Prostate gland (tissue), 2 donors: ENCODE results near the gene GYPE. TPM values are rescaled to one million over a fixed set of nuclear protein-coding genes. Genes with fewer than 3 reads are reported as not detected.
"Not testable (repeated sequence)": the region's sequence is repeated elsewhere in the genome, so short reads cannot be mapped to it uniquely, and the experiment has no call there.

ENCODE experiments used
- DNase-seq: peaks from one replicate; pipeline ENCODE4 v3.0.0-alpha.2; 2019; ENCODE audit warnings: low spot score
- H3K27ac ChIP-seq, 2 donors: fragments of 200-600 bp; sonication (generic); 2 replicates each; pipeline ENCODE4 v1.5.1; 2017 to 2019
- H3K27me3 ChIP-seq: fragments of 200-600 bp; sonication (generic); replicated peaks from 2 replicates; pipeline ENCODE4 v1.5.1; 2019; ENCODE audit not compliant: insufficient read depth
- H3K36me3 ChIP-seq, 2 donors: fragments of 200-600 bp; sonication (generic); 1 replicate in 1 of 2; 2 replicates in 1 of 2; pipeline versions ENCODE4 v1.5.1 to v1.8.1; 2017 to 2019
- H3K4me1 ChIP-seq: fragments of 200-600 bp; sonication (generic); replicated peaks from 2 replicates; pipeline ENCODE4 v1.5.1; 2019
- H3K4me3 ChIP-seq, 2 donors: fragments of 200-600 bp; sonication (generic); 2 replicates each; pipeline ENCODE4 v1.5.1; 2017 to 2019
- H3K9me3 ChIP-seq: fragments of 200-600 bp; sonication (generic); 2 replicates; pipeline ENCODE4 v1.5.1; 2017
- POLR2A ChIP-seq: fragments of 450-650 bp; IDR thresholded peaks from one replicate; pipeline ENCODE4 v1.6.1; 2016; ENCODE audit warnings: antibody characterized with exemption, mild to moderate bottlenecking
- POLR2AphosphoS5 ChIP-seq: sonication (generic); formaldehyde crosslinking; IDR thresholded peaks from one replicate; pipeline ENCODE4 v1.6.1; 2017; ENCODE audit warnings: antibody characterized with exemption
- WGBS: methylation state at CpG from one replicate; pipeline ENCODE4 v1.1.5; 2018; 5-methylcytosine and 5-hydroxymethylcytosine counted together
- intact Hi-C: fragments of 100-400 bp; cut with DNase I; formaldehyde crosslinking; loops from one replicate; pipeline ENCODE4 v1.14.2; 2022
- total RNA-seq, 2 donors: library from RNA; depleted of rRNA; stranded (reverse); fragments of >200 nt; gene quantifications; one replicate each; pipeline ENCODE4 v1.1.0, GENCODE V29; 2016
- TF ChIP-seq, protein P1 (sequence below), 4 experiments: fragments of 200-600 bp in 2 of 4; fragments of 450-650 bp in 2 of 4; sonication (generic) in 2 of 4; IDR thresholded peaks; 1 replicate in 3 of 4; 2 replicates in 1 of 4; pipeline ENCODE4 v1.5.1; 2016 to 2019; ENCODE audit warnings: antibody characterized with exemption in 4 of 4, mild to moderate bottlenecking in 2 of 4, moderate library complexity in 2 of 4

GYPE gene
- total RNA-seq = under 1 TPM in 1 of 2 donors, not detected in 1; 0.46 TPM

GRCh38 chr4:143905440-143905839, at the start of gene GYPE:
Gene GYPE, minus strand, starts transcription at chr4:143905559. Its CDS starts 52 bp downstream, at chr4:143905507.
- intact Hi-C loops, DNase-seq, H3K9me3 ChIP-seq, H3K36me3 ChIP-seq, H3K27me3 ChIP-seq, H3K4me3 ChIP-seq, H3K4me1 ChIP-seq, H3K27ac ChIP-seq: not testable (repeated sequence)
- 86% methylated on average over 2 of the region's 2 CpGs for WGBS

DNA sequence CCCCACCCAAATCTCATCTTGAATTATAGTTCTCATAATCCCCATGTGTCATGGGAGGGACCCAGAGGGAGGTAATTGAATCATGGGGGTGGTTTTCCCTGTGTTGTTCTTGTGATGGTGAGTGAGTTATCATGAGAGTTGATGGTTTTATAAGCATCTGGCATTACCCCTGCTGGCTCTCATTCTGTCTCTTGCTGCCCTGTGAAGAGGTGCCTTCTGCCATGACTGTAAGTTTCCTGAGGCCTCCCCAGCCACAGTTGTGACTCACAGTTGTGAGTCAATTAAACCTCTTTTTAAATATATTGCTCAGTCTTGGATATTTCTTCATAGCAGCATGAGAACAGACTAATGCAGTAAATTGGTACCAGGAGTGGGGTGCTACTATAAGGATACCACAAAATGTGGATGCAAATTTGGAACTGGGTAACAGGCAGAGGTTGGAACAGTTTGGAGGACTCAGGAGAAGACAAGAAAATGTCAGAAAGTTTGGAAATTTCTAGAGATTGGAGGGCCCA, 46.2 kb upstream of the GYPE start:
- H3K4me3 ChIP-seq, DNase-seq, H3K27me3 ChIP-seq, intact Hi-C loops, H3K9me3 ChIP-seq, H3K4me1 ChIP-seq, H3K27ac ChIP-seq, H3K36me3 ChIP-seq: not testable (repeated sequence)

GRCh38 chr4:143950967-143951366, 45.6 kb upstream of the GYPE start:
- H3K27ac ChIP-seq, H3K36me3 ChIP-seq, H3K4me1 ChIP-seq, intact Hi-C loops, H3K4me3 ChIP-seq, H3K9me3 ChIP-seq, H3K27me3 ChIP-seq, DNase-seq: not testable (repeated sequence)
- 99% methylated on average over 4 of the region's 4 CpGs for WGBS

- DNase-seq, H3K9me3 ChIP-seq, H3K4me3 ChIP-seq, H3K27me3 ChIP-seq, H3K27ac ChIP-seq, intact Hi-C loops, H3K36me3 ChIP-seq, H3K4me1 ChIP-seq: not testable (repeated sequence)
- WGBS = 52% methylated on average over 1 of the region's 1 CpG
Observed at GRCh38 chr4:143950185-143950584, 44.8 kb upstream of the GYPE start.

DNA sequence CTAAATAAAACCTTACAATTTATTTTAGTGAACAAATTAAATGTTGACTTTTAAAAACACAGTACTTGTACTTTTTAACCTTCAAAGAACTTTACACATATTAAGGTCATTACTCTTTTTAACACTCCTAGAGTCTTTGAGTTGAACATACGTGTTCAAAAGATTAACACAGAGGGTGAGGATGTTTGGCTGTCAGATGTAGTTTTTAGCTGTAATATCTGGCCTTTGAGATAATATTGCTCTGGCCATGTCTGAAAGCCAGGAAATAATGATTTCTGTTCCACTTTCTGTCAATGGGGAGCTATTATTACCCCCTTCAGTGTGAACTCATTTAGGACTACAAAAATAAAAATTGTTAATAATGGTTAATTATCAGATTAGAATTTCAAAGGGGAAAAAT, 42.1 kb upstream of the GYPE start:
- H3K27ac ChIP-seq, DNase-seq, H3K4me3 ChIP-seq, H3K27me3 ChIP-seq, intact Hi-C loops, H3K4me1 ChIP-seq, H3K9me3 ChIP-seq, H3K36me3 ChIP-seq: not testable (repeated sequence)
- 52% methylated on average over 1 of the region's 1 CpG for WGBS

GRCh38 chr4:143940708-143941107, 35.3 kb upstream of the GYPE start:
- H3K9me3 ChIP-seq, DNase-seq, H3K4me1 ChIP-seq, H3K27ac ChIP-seq, H3K36me3 ChIP-seq, H3K4me3 ChIP-seq, H3K27me3 ChIP-seq, intact Hi-C loops: not testable (repeated sequence)
- 31% methylated on average over 2 of the region's 2 CpGs for WGBS

- intact Hi-C loops = no loop called here
- Histone ChIP-seq H3K36me3 (no peaks in the 10 kb centered on the region), H3K27ac (no peak overlapping the region), H3K4me1 (no peaks in the 10 kb centered on the region), H3K4me3 (no peak overlapping the region), H3K27me3 (no peaks in the 10 kb centered on the region), H3K9me3 (no peaks in the 10 kb centered on the region)
- WGBS = 98% methylated on average over 2 of the region's 2 CpGs
- DNase-seq = no peak
- TF ChIP-seq, protein P1, sequence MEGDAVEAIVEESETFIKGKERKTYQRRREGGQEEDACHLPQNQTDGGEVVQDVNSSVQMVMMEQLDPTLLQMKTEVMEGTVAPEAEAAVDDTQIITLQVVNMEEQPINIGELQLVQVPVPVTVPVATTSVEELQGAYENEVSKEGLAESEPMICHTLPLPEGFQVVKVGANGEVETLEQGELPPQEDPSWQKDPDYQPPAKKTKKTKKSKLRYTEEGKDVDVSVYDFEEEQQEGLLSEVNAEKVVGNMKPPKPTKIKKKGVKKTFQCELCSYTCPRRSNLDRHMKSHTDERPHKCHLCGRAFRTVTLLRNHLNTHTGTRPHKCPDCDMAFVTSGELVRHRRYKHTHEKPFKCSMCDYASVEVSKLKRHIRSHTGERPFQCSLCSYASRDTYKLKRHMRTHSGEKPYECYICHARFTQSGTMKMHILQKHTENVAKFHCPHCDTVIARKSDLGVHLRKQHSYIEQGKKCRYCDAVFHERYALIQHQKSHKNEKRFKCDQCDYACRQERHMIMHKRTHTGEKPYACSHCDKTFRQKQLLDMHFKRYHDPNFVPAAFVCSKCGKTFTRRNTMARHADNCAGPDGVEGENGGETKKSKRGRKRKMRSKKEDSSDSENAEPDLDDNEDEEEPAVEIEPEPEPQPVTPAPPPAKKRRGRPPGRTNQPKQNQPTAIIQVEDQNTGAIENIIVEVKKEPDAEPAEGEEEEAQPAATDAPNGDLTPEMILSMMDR (IDR thresholded peaks at IDR 0.05) = no peak
- TF ChIP-seq POLR2AphosphoS5 = no peak
- no peak for TF ChIP-seq POLR2A
Observed at GRCh38 chr4:143939528-143939927, 34.2 kb upstream of the GYPE start.

DNA sequence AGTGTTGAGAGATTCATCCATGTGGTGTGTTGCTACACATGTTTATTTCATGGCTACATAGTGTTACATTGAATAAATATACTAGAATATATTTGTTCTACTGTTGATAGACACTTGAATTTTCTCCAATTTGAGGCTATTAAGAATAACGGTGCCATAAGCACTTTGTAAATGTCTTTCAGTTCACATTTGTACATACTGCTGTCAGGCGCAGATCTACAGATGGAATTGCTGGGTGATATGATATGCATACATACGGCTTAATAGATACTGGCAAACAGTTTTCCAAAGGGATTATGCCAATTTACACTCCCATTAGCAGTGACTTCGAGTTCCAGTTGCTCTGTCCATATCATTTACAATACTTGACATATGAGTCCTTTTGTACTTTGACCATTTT, 33.5 kb upstream of the GYPE start:
- H3K36me3 ChIP-seq, H3K9me3 ChIP-seq, DNase-seq, H3K4me3 ChIP-seq, intact Hi-C loops, H3K27ac ChIP-seq, H3K27me3 ChIP-seq, H3K4me1 ChIP-seq: not testable (repeated sequence)
- 83% methylated on average over 4 of the region's 4 CpGs for WGBS

DNA sequence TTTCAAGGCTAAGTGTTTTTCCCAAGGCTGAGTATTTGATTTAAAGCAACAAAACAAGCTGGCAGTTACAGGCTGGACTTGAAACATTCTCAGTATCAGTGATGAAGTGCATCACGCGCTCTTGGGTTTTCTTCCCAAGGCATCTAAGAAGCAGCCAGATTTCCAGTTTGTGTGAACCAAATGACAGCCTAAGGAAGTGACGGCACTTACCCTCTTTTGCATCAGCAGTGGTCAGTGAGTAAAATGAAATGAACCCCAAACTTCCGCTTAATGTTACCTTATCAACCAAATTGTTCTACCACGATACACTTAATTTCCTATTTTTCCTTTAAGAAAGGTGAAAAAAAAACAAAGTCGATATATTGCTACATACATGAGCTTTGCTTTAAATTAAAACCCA, 15.8 kb upstream of the GYPE start:
- Histone ChIP-seq H3K36me3 (no peaks in the 10 kb centered on the region), H3K27me3 (no peaks in the 10 kb centered on the region), H3K4me1 (no peaks in the 10 kb centered on the region), H3K9me3 (no peaks in the 10 kb centered on the region), H3K27ac (no peak overlapping the region), H3K4me3 (no peak overlapping the region)
- no peak for DNase-seq
- WGBS = 89% methylated on average over 6 of the region's 6 CpGs
- no peak for TF ChIP-seq POLR2A
- TF ChIP-seq, protein P1 (IDR thresholded peaks at IDR 0.05) = no peak
- no peak for TF ChIP-seq POLR2AphosphoS5
- intact Hi-C loops = no loop called here

DNA sequence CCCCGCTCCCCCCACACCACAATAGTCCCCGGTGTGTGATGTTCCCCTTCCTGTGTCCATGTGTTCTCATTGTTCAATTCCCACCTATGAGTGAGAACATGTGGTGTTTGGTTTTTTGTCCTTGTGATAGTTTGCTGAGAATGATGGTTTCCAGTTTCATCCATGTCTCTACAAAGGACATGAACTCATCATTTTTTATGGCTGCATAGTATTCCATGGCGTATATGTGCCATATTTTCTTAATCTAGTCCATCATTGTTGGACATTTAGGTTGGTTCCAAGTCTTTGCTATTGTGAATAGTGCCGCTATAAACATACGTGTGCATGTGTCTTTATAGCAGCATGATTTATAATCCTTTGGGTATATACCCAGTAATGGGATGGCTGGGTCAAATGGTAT, 11.1 kb upstream of the GYPE start:
- not testable (repeated sequence) for H3K36me3 ChIP-seq, H3K27ac ChIP-seq, H3K27me3 ChIP-seq, DNase-seq, H3K4me3 ChIP-seq, H3K9me3 ChIP-seq, H3K4me1 ChIP-seq
- over 99% methylated on average over 5 of the region's 5 CpGs for WGBS
- intact Hi-C loops = loop anchor here (10.0 kb wide), 1 partner anchor 362 kb away; no protein-coding TSS in a partner anchor

- not testable (repeated sequence) for H3K4me3 ChIP-seq, H3K36me3 ChIP-seq, H3K27ac ChIP-seq, H3K27me3 ChIP-seq, H3K4me1 ChIP-seq, DNase-seq, H3K9me3 ChIP-seq
- intact Hi-C loops = loop anchor here (10.0 kb wide), 1 partner anchor 358 kb away; no protein-coding TSS in a partner anchor
- 89% methylated on average over 2 of the region's 2 CpGs for WGBS
Observed at GRCh38 chr4:143912478-143912877, 7.1 kb upstream of the GYPE start.
